HepG2 (cell line): ENCODE results near the gene GDA. TPM values are rescaled to one million over a fixed set of nuclear protein-coding genes. Genes with fewer than 3 reads are reported as not detected.
A peak's percentile ranks its signal among the peaks of the same experiment; 100 is the strongest.

ENCODE experiments used
- ARID3A ChIP-seq: IDR thresholded peaks from 2 replicates; pipeline ENCODE4 v1.6.1; 2012; ENCODE audit warnings: low read depth, low read length, improper control_type of control experiment
- ATF7 ChIP-seq, 2 experiments: fragments of 450-650 bp in 1 of 2; sonication (generic) in 1 of 2; formaldehyde crosslinking in 1 of 2; IDR thresholded peaks; 2 replicates each; pipeline versions ENCODE4 v1.4.0 to v1.6.1; 2016 to 2020; ENCODE audit warnings: antibody characterized with exemption in 1 of 2, mild to moderate bottlenecking in 1 of 2, missing genetic modification reagents in 1 of 2
- CENPT ChIP-seq: sonication (generic); formaldehyde crosslinking; IDR thresholded peaks from 2 replicates; pipeline ENCODE4 v1.8.0; 2022; ENCODE audit warnings: low read depth, mild to moderate bottlenecking, moderate library complexity, missing genetic modification reagents
- CREM ChIP-seq, 2 experiments: sonication (generic) in 1 of 2; formaldehyde crosslinking in 1 of 2; IDR thresholded peaks; 2 replicates each; pipeline versions ENCODE4 v1.4.0 to v1.6.1; 2016 to 2020; ENCODE audit warnings: antibody characterized with exemption in 1 of 2, mild to moderate bottlenecking in 1 of 2, missing genetic modification reagents in 1 of 2
- FOXJ3 ChIP-seq: sonication (generic); formaldehyde crosslinking; IDR thresholded peaks from 2 replicates; pipeline ENCODE4 v1.4.0; 2020; ENCODE audit warnings: missing genetic modification reagents, mild to moderate bottlenecking, borderline replicate concordance
- FOXP1 ChIP-seq, 2 experiments: fragments of 450-650 bp in 1 of 2; IDR thresholded peaks; 2 replicates each; pipeline ENCODE4 v1.6.1; 2017 to 2018; ENCODE audit warnings: antibody characterized with exemption in 1 of 2
- IRF2 ChIP-seq: IDR thresholded peaks from 2 replicates; pipeline ENCODE4 v1.6.1; 2018; ENCODE audit warnings: missing genetic modification reagents, missing compliant biosample characterization
- MTF2 ChIP-seq: sonication (generic); formaldehyde crosslinking; IDR thresholded peaks from 2 replicates; pipeline ENCODE4 v1.5.0; 2020; ENCODE audit warnings: missing genetic modification reagents, borderline replicate concordance
- MXD4 ChIP-seq: IDR thresholded peaks from 2 replicates; pipeline ENCODE4 v1.6.1; 2016; ENCODE audit warnings: mild to moderate bottlenecking, missing biosample characterization, missing genetic modification reagents
- NFKBIZ ChIP-seq: IDR thresholded peaks from 2 replicates; pipeline ENCODE4 v1.6.1; 2018; ENCODE audit warnings: missing genetic modification reagents, missing compliant biosample characterization
- PATZ1 ChIP-seq: sonication (generic); formaldehyde crosslinking; IDR thresholded peaks from 2 replicates; pipeline ENCODE4 v1.4.0; 2020; ENCODE audit warnings: missing genetic modification reagents
- PTBP1 ChIP-seq: fragments of 200-400 bp; formaldehyde crosslinking; IDR thresholded peaks from 2 replicates; pipeline ENCODE4 v1.6.1; 2018; ENCODE audit warnings: low read length, low read depth; ENCODE audit not compliant: poor library complexity, severe bottlenecking
- RARA ChIP-seq: IDR thresholded peaks from 2 replicates; pipeline ENCODE4 v1.6.1; 2016; ENCODE audit warnings: missing genetic modification reagents, missing compliant biosample characterization
- SOX6 ChIP-seq, 2 experiments: fragments of 450-650 bp in 1 of 2; sonication (generic) in 1 of 2; formaldehyde crosslinking in 1 of 2; IDR thresholded peaks; 2 replicates each; pipeline versions ENCODE4 v1.4.0 to v1.6.1; 2017 to 2020; ENCODE audit warnings: antibody characterized with exemption in 1 of 2, mild to moderate bottlenecking in 1 of 2, missing genetic modification reagents in 1 of 2
- TEAD3 ChIP-seq: optimal IDR thresholded peaks from 2 replicates; pipeline ENCODE3; 2016; ENCODE audit warnings: borderline replicate concordance
- WIZ ChIP-seq: sonication (generic); formaldehyde crosslinking; IDR thresholded peaks from 2 replicates; pipeline ENCODE4 v1.5.1; 2020; ENCODE audit warnings: mild to moderate bottlenecking, missing genetic modification reagents
- XRCC5 ChIP-seq: fragments of 200-400 bp; formaldehyde crosslinking; optimal IDR thresholded peaks from 2 replicates; pipeline ENCODE3; 2017; ENCODE audit warnings: mild to moderate bottlenecking, low read length
- ZC3H4 ChIP-seq: sonication (generic); formaldehyde crosslinking; IDR thresholded peaks from 2 replicates; pipeline ENCODE4 v1.4.0; 2020; ENCODE audit warnings: missing genetic modification reagents, borderline replicate concordance
- polyA plus RNA-seq, 8 experiments: library from polyadenylated mRNA; depleted of rRNA in 3 of 8; stranded (reverse) in 7 of 8; unstranded in 1 of 8; fragments of >200 nt; fragmentation: Illumina TruSeq in 4 of 8; extraction: Trizol in 4 of 8; gene quantifications; 2 replicates each; pipeline versions ENCODE4 v1.2.1 to v1.2.3, GENCODE V29; 2011 to 2016; ENCODE audit warnings: low read depth in 4 of 8, missing spikeins in 1 of 8, mixed read lengths in 1 of 8; ENCODE audit not compliant: insufficient read depth in 1 of 8
- total RNA-seq, 5 experiments: library from RNA; depleted of rRNA; stranded (reverse); fragments of >200 nt; fragmentation: Illumina TruSeq; extraction: Trizol; gene quantifications; 2 replicates each; pipeline ENCODE4 v1.2.3, GENCODE V29; 2016; ENCODE audit warnings: low read depth in 1 of 5
- TF ChIP-seq, protein P1 (sequence below): IDR thresholded peaks from 2 replicates; pipeline ENCODE4 v1.4.0; 2020; ENCODE audit warnings: mild to moderate bottlenecking, missing genetic modification reagents

The GDA gene
- total and polyA plus RNA-seq, 2 of the 13 experiments (the other 11 are each of a cell fraction or from before 2014, with no cell fraction given), result 0.15 to 0.99 TPM

DNA sequence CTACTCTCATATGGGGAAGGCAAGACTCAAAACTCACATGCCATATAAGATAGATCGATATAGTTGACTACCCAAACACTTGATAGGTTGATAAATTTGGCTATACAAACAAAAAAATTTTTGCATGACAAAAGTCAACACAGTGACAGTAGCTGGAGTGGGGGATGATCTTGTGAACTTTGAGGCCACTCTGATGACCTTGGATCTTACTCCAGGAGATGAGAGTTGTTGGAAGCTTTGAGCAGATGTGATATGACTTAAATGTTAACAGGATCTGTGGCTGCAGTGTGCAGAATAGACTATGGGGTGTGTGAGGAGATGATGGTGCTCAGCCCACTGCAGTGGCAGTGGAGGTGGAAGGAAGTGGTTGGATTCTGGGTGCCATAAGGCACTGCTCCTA, 114.3 kb downstream of the GDA start (continued):
- TF ChIP-seq ARID3A (0 out of 2 replicates have a peak, but pooled peaks have one; percentile 29), SOX6 (IDR thresholded peaks at IDR 0.05) (no peak), SOX6 (CRISPR knock-in tag; IDR thresholded peaks at IDR 0.05) (peak; percentile 85), PATZ1 (CRISPR knock-in tag) (no peak), ZC3H4 (CRISPR knock-in tag) (no peak), CREM (IDR thresholded peaks at IDR 0.05) (peak; percentile 17; the same call in 1 of the 2 replicates), CREM (CRISPR knock-in tag; IDR thresholded peaks at IDR 0.05) (no peak), IRF2 (CRISPR knock-in tag) (no peak), CENPT (CRISPR knock-in tag) (no peak), RARA (CRISPR knock-in tag) (peak; percentile 59), PTBP1 (no peak), FOXP1 (IDR thresholded peaks at IDR 0.05) (no peak), FOXP1 (CRISPR knock-in tag; IDR thresholded peaks at IDR 0.05) (0 out of 2 replicates have a peak, but pooled peaks have one; percentile 38), XRCC5 (no peak), TEAD3 (peak; percentile 33), MXD4 (CRISPR knock-in tag) (no peak), ATF7 (IDR thresholded peaks at IDR 0.05) (no peak), ATF7 (CRISPR knock-in tag; IDR thresholded peaks at IDR 0.05) (no peak), FOXJ3 (CRISPR knock-in tag) (no peak), MTF2 (no peak), WIZ (CRISPR knock-in tag) (no peak), NFKBIZ (CRISPR knock-in tag) (peak; percentile 68; the same call in 1 of the 2 replicates)
- TF ChIP-seq, protein P1, sequence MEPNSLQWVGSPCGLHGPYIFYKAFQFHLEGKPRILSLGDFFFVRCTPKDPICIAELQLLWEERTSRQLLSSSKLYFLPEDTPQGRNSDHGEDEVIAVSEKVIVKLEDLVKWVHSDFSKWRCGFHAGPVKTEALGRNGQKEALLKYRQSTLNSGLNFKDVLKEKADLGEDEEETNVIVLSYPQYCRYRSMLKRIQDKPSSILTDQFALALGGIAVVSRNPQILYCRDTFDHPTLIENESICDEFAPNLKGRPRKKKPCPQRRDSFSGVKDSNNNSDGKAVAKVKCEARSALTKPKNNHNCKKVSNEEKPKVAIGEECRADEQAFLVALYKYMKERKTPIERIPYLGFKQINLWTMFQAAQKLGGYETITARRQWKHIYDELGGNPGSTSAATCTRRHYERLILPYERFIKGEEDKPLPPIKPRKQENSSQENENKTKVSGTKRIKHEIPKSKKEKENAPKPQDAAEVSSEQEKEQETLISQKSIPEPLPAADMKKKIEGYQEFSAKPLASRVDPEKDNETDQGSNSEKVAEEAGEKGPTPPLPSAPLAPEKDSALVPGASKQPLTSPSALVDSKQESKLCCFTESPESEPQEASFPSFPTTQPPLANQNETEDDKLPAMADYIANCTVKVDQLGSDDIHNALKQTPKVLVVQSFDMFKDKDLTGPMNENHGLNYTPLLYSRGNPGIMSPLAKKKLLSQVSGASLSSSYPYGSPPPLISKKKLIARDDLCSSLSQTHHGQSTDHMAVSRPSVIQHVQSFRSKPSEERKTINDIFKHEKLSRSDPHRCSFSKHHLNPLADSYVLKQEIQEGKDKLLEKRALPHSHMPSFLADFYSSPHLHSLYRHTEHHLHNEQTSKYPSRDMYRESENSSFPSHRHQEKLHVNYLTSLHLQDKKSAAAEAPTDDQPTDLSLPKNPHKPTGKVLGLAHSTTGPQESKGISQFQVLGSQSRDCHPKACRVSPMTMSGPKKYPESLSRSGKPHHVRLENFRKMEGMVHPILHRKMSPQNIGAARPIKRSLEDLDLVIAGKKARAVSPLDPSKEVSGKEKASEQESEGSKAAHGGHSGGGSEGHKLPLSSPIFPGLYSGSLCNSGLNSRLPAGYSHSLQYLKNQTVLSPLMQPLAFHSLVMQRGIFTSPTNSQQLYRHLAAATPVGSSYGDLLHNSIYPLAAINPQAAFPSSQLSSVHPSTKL (CRISPR knock-in tag), result peak; percentile 33; the same call in 1 of the 2 replicates
